ENCODE results near the gene GATA6.
A peak's percentile ranks its signal among the peaks of the same experiment; 100 is the strongest.

The GATA6 gene

GRCh38 chr18:22169011-22169888 lies at the start of gene GATA6:
GATA6 (plus strand) TSS chr18:22169589; CDS start chr18:22171145, 1,556 bp downstream.
- TF ChIP-seq Cebpa-rat (IDR thresholded peaks at IDR 0.05) = no peak
- H4K20me1 ChIP-seq = peaks cover 0 to 41% (median 12%) of the 10 kb centered on the region in 11 experiments; a peak in 12 of 22 replicates
- peaks cover 0 to 7% (median 0%) of the 10 kb centered on the region in 11 experiments; a peak in 2 of 22 replicates for H3K36me3 ChIP-seq
- H3K9ac ChIP-seq = peak within 1 kb of the TSS; percentile 65 to 87 (median 80)
- peak within 1 kb of the TSS in 10 of 11 experiments; percentile 30 to 81 (median 76); a peak in 20 of 22 replicates for H3K27ac ChIP-seq
- peaks cover 12 to 39% (median 27%) of the 10 kb centered on the region in 11 experiments; a peak in 19 of 22 replicates for H3K9me3 ChIP-seq (replicated peaks in 1 of 11)
- H3K4me2 ChIP-seq = peak within 1 kb of the TSS; percentile 82 to 99 (median 96)
- peaks cover 44 to 62% (median 51%) of the 10 kb centered on the region in 11 experiments for H3K27me3 ChIP-seq
- peaks cover 10 to 22% (median 18%) of the 10 kb centered on the region in 10 experiments for H3K4me1 ChIP-seq
- peak within 1 kb of the TSS; percentile 80 to 95 (median 91) for H3K4me3 ChIP-seq

- no peak overlapping the region for H3K4me3 ChIP-seq
- no peak overlapping the region for H3K27ac ChIP-seq
- no peak overlapping the region for H3K9ac ChIP-seq
- peaks cover 0 to 10% (median 0%) of the 10 kb centered on the region in 11 experiments; a peak in 5 of 22 replicates for H3K9me3 ChIP-seq (replicated peaks in 1 of 11)
- no peaks in the 10 kb centered on the region for H3K36me3 ChIP-seq
- H3K27me3 ChIP-seq = no peaks in the 10 kb centered on the region
- TF ChIP-seq Cebpa-rat (IDR thresholded peaks at IDR 0.05) = no peak
- no peak overlapping the region for H3K4me2 ChIP-seq
- no peaks in the 10 kb centered on the region for H4K20me1 ChIP-seq
- H3K4me1 ChIP-seq = no peaks in the 10 kb centered on the region
Measured at GRCh38 chr18:22124970-22125369, 44.4 kb upstream of the GATA6 start.

- TF ChIP-seq Cebpa-rat (IDR thresholded peaks at IDR 0.05) = no peak
Measured at GRCh38 chr18:22128954-22129353, 40.4 kb upstream of the GATA6 start.

GRCh38 chr18:22129778-22130177 lies 39.6 kb upstream of the GATA6 start:
- H3K4me2 ChIP-seq = no peak overlapping the region
- TF ChIP-seq Cebpa-rat (IDR thresholded peaks at IDR 0.05) = no peak
- H3K4me3 ChIP-seq = no peak overlapping the region
- H3K4me1 ChIP-seq = no peaks in the 10 kb centered on the region
- H3K9me3 ChIP-seq (replicated peaks in 1 of 11) = no peaks in the 10 kb centered on the region
- H3K27me3 ChIP-seq = no peaks in the 10 kb centered on the region
- H3K27ac ChIP-seq = no peak overlapping the region
- no peaks in the 10 kb centered on the region for H3K36me3 ChIP-seq
- no peaks in the 10 kb centered on the region for H4K20me1 ChIP-seq
- H3K9ac ChIP-seq = no peak overlapping the region

More at GRCh38 chr18:22128954-22129353, 40.4 kb upstream of the GATA6 start:
- Histone ChIP-seq H3K4me3 (no peak overlapping the region), H3K9me3 (replicated peaks in 1 of 11) (no peaks in the 10 kb centered on the region), H3K27ac (no peak overlapping the region), H3K4me1 (no peaks in the 10 kb centered on the region), H3K27me3 (no peaks in the 10 kb centered on the region), H3K4me2 (no peak overlapping the region), H4K20me1 (no peaks in the 10 kb centered on the region), H3K36me3 (no peaks in the 10 kb centered on the region), H3K9ac (no peak overlapping the region)

GRCh38 chr18:22132258-22132657 lies 37.1 kb upstream of the GATA6 start:
- Histone ChIP-seq H3K4me2 (no peak overlapping the region), H3K27ac (no peak overlapping the region)

GRCh38 chr18:22132763-22133162 lies 36.6 kb upstream of the GATA6 start:
- Histone ChIP-seq H3K27ac (no peak overlapping the region), H3K4me2 (no peak overlapping the region)
- no peak for TF ChIP-seq Cebpa-rat (IDR thresholded peaks at IDR 0.05)

More at GRCh38 chr18:22132258-22132657, 37.1 kb upstream of the GATA6 start:
- no peak overlapping the region for H3K9ac ChIP-seq
- H3K4me1 ChIP-seq = no peaks in the 10 kb centered on the region
- TF ChIP-seq Cebpa-rat (IDR thresholded peaks at IDR 0.05) = no peak
- no peaks in the 10 kb centered on the region for H4K20me1 ChIP-seq
- H3K4me3 ChIP-seq = no peak overlapping the region
- H3K36me3 ChIP-seq = no peaks in the 10 kb centered on the region
- no peaks in the 10 kb centered on the region for H3K27me3 ChIP-seq
- H3K9me3 ChIP-seq (replicated peaks in 1 of 11) = no peaks in the 10 kb centered on the region

GRCh38 chr18:22136395-22136794 lies 33.0 kb upstream of the GATA6 start:
- no peak for TF ChIP-seq Cebpa-rat (IDR thresholded peaks at IDR 0.05)
- H3K4me1 ChIP-seq = no peaks in the 10 kb centered on the region
- no peaks in the 10 kb centered on the region for H4K20me1 ChIP-seq
- H3K9me3 ChIP-seq (replicated peaks in 1 of 11) = no peaks in the 10 kb centered on the region
- H3K4me3 ChIP-seq = no peak overlapping the region
- H3K27me3 ChIP-seq = no peaks in the 10 kb centered on the region
- no peak overlapping the region for H3K9ac ChIP-seq
- no peak overlapping the region for H3K27ac ChIP-seq
- H3K36me3 ChIP-seq = no peaks in the 10 kb centered on the region
- no peak overlapping the region for H3K4me2 ChIP-seq

More at GRCh38 chr18:22132763-22133162, 36.6 kb upstream of the GATA6 start:
- no peak overlapping the region for H3K9ac ChIP-seq
- H3K36me3 ChIP-seq = no peaks in the 10 kb centered on the region
- no peaks in the 10 kb centered on the region for H3K9me3 ChIP-seq (replicated peaks in 1 of 11)
- no peaks in the 10 kb centered on the region for H3K4me1 ChIP-seq
- no peak overlapping the region for H3K4me3 ChIP-seq
- H3K27me3 ChIP-seq = no peaks in the 10 kb centered on the region
- H4K20me1 ChIP-seq = no peaks in the 10 kb centered on the region

GRCh38 chr18:22141211-22141610 lies 28.2 kb upstream of the GATA6 start:
- Histone ChIP-seq H3K27ac (no peak overlapping the region), H4K20me1 (no peaks in the 10 kb centered on the region), H3K9ac (no peak overlapping the region), H3K9me3 (replicated peaks in 1 of 11) (no peaks in the 10 kb centered on the region), H3K36me3 (no peaks in the 10 kb centered on the region), H3K4me1 (no peaks in the 10 kb centered on the region), H3K4me2 (no peak overlapping the region), H3K4me3 (no peak overlapping the region), H3K27me3 (no peaks in the 10 kb centered on the region)
- TF ChIP-seq Cebpa-rat (IDR thresholded peaks at IDR 0.05) = no peak

GRCh38 chr18:22143347-22144340 lies 25.7 kb upstream of the GATA6 start:
- H3K4me1 ChIP-seq = no peaks in the 10 kb centered on the region
- no peak overlapping the region for H3K4me3 ChIP-seq
- no peaks in the 10 kb centered on the region for H3K27me3 ChIP-seq
- H3K27ac ChIP-seq = no peak overlapping the region
- H4K20me1 ChIP-seq = no peaks in the 10 kb centered on the region
- H3K4me2 ChIP-seq = no peak overlapping the region
- H3K36me3 ChIP-seq = no peaks in the 10 kb centered on the region
- no peaks in the 10 kb centered on the region for H3K9me3 ChIP-seq (replicated peaks in 1 of 11)
- peak in 5 of 11 experiments; percentile 1 to 79 (median 46); a peak in 6 of 22 replicates for TF ChIP-seq Cebpa-rat (IDR thresholded peaks at IDR 0.05)
- H3K9ac ChIP-seq = no peak overlapping the region

All from BLaER1 treated with 17β-estradiol and CSF1 and Interleukin-3, amounts not matched to agents 10 nM and 100 nM (cell line).